GM19328 (cell line): ENCODE measurements around the gene TYW1.
"Not testable (repeated sequence)": the region's sequence is repeated elsewhere in the genome, so short reads cannot be mapped to it uniquely, and the experiment has no call there.

Experiments used
- ATAC-seq: cut with Tn5 transposase; IDR thresholded peaks from one replicate; pipeline ENCODE4 v1.9.1; 2021; ENCODE audit warnings: mild to moderate bottlenecking, moderate library complexity; ENCODE audit not compliant: unreplicated experiment

Gene TYW1

GRCh38 chr7:67233506-67233905 lies 236.9 kb downstream of the TYW1 start:
- ATAC-seq = not testable (repeated sequence)

GRCh38 chr7:67236216-67236615 lies 239.6 kb downstream of the TYW1 start:
- not testable (repeated sequence) for ATAC-seq

- not testable (repeated sequence) for ATAC-seq
These were observed 246.2 kb downstream of the TYW1 start for GRCh38 chr7:67242871-67243270.

DNA sequence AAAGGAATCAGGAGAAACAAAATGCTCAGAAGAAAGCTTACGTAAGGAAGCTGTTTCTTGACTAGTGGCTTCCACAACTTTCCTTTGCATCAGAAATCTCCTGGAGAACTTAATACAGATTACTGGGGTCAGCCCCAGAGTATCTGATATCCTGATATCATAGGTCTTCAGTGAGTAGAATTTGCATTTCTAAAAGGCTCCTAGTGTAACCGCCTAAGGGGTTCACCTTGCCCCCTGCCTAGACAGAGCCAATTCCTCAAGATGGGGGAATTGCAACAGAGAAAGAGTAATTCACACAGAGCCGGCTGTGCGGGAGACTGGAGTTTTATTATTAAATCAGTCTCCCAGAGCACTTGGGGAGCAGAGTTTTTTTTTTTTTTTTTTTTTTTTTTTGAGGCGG lies 251.7 kb downstream of the TYW1 start:
- ATAC-seq = not testable (repeated sequence)

DNA sequence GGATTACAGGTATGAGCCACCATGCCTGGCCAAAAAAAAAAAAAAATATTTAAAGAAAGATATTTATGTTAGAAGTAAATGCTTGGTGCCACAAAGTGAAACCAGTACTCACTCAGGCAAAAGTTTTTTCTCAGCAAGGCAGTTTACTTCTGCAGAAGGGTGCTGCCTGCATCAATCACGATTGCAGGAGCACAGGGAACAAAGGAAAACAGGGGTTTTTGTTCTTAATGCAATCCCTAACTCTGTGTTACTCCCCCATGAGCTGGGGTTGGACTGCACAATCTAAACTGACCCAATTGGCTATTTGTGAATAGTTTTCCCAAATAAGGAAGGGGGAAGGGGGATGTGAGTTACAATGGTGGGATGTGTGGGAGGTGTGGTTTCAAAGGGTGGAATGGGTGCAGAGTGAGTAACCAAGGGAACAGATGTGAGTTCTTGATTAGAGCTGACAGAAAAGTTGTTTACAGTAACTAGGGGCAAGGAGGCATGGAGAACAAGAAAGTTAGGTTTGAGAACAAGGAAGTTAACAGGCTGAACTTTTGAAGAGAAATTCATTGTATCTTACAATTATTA lies 255.4 kb downstream of the TYW1 start:
- no peak for ATAC-seq

DNA sequence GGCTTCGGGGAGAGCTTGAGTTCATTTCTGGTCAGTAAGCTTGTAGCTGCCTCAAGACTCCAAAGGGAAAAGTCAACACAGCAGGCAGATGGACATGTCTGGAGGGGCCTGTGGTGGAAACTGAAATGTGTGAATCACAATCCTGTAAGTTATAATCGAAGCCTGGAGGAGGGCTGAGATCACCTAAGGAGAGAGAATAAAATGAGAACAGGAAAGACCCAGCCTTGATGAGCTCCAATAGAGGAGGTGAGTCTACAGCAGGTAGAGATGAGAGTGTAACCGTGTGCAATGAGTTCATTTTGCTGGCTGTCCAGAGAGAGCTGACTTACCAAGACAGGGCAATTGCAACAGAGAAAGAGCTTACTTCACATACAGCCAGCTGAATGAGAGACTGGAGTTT lies 258.4 kb downstream of the TYW1 start:
- ATAC-seq = not testable (repeated sequence)

DNA sequence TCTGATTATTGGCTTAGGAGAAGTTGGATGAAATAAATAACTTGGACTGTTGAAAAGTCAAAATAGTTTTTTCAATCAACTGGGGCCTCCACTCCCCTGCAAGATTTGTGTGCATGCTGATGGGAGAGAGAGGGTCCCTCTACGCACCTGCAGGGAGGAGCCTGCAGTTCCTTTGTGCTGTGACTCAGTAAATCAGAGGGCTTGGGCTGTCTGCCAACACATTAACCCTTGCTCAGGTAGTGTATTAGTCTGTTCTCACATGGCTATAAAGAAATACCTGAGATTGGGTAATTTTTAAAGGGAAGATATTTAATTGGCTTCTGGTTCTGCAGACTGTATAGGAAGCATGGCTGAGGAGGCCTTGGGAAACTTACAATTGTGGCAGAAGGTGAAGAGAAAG lies 261.1 kb downstream of the TYW1 start:
- not testable (repeated sequence) for ATAC-seq

DNA sequence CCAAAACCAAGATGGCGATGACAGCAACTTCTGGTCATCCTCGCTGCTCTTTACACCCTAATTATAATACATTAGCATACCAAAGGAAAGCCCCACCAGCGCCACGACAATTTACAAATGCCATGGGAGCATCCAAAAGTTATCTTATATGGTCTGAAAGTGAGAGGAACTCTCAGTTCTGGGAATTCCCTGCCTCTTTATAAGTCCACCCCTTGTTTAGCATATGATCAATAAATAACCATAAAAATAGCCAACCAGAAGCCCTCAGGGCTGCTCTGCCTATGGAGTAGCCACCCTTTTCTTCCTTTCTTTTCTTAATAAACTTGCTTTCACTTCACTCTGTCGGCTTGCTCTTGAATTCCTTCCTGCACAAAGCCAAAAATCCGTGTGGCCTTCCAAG lies 262.7 kb downstream of the TYW1 start:
- ATAC-seq = not testable (repeated sequence)

DNA sequence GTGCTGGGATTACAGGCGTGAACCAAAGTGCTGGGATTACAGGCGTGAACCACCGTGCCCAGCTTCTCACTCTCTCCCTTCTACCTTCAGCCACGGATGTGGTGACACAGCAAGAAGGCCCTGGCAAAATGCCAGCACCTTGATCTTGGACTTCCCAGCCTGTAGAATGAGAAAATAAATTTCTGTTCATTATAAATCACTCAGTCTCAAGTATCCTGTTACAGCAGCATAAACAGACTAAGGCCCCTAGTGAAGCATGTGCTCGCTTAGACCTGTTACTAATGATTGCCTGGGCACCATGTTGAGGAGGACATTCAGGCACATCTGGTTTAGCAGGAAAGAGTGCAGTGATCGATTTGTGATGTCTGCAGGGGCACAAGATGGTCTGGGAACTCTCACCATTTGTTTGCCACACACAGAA lies 263.5 kb downstream of the TYW1 start:
- not testable (repeated sequence) for ATAC-seq

DNA sequence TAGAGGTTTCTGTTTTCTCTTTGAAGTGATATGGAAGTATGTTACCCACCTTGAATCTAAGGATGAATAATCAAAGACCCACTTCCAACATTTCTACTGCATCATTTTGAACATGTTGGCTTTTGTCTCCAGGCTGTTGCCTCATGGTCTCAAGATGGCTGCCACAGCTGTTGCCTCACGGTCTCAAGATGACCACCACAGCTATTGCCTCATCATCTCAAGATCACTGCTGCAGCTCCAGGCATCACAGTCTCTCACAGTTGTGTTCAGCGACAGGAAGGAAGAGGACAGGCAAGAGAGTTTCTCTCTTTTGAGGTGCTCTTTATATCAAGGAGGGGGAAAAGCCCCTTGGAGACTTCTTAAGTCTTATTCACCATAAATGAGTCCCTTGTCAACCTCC lies 267.4 kb downstream of the TYW1 start:
- ATAC-seq = not testable (repeated sequence)

- ATAC-seq = not testable (repeated sequence)
These were observed 269.4 kb downstream of the TYW1 start for GRCh38 chr7:67266070-67266469.

GRCh38 chr7:67267914-67268313 lies 271.3 kb downstream of the TYW1 start:
- no peak for ATAC-seq

- not testable (repeated sequence) for ATAC-seq
These were observed 273.3 kb downstream of the TYW1 start for GRCh38 chr7:67269916-67270315.
